Skin epidermis (tissue), 12 donors: ENCODE data around the gene PAIP2B.
"Not testable (repeated sequence)": the region's sequence is repeated elsewhere in the genome, so short reads cannot be mapped to it uniquely, and the experiment has no call there.

Source experiments
- H3K27ac ChIP-seq, 21 experiments: fragments of 200-600 bp; sonication (generic) in 11 of 21; one replicate each; pipeline ENCODE4 v1.5.0; 2020; ENCODE audit warnings: mild to moderate bottlenecking in 3 of 21, inconsistent platforms in 2 of 21, moderate library complexity in 2 of 21
- H3K4me3 ChIP-seq, 7 experiments: fragments of 200-600 bp; sonication (generic) in 2 of 7; one replicate each; pipeline ENCODE4 v1.5.0; 2020; ENCODE audit warnings: inconsistent platforms in 2 of 7, mild to moderate bottlenecking in 2 of 7, moderate library complexity in 1 of 7

PAIP2B gene

DNA sequence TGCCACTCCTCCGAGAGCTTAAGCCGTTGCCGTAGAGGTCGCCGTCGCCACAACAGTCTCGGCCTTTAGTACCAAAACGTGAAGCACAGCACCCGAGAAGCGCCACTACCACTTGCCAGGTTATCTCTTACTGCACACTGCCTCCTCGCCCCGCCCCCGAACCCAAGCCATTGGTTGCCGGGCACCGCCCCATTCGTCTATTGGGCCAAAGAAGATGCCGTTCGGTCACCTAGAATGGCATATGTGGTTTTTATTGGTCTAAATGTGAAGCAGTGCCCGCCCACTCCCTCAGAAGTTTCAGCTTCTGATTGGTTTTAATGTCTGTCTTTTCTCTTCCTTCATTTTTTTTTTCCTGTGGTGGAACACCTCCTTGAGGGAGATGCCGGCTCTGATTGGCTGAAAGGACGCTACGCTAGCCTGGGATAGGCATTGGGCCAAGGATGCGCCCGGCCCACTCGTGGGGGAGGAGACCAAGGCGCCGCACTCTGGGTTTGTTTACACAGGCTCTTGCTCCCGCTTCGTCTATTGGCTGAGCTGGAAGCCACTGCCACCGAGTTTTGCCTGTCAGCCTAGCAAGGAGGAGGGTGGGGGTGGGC, at the start of gene PAIP2B:
TSS of gene PAIP2B (minus strand) at position 139 of the 596 bp plus-strand sequence. CDS start 24,514 bp downstream, outside the sequence.
- peak within 1 kb of the TSS; percentile 56 to 95 (median 84) for H3K4me3 ChIP-seq
- peak within 1 kb of the TSS in 20 of 21 experiments; percentile 1 to 84 (median 62) for H3K27ac ChIP-seq

DNA sequence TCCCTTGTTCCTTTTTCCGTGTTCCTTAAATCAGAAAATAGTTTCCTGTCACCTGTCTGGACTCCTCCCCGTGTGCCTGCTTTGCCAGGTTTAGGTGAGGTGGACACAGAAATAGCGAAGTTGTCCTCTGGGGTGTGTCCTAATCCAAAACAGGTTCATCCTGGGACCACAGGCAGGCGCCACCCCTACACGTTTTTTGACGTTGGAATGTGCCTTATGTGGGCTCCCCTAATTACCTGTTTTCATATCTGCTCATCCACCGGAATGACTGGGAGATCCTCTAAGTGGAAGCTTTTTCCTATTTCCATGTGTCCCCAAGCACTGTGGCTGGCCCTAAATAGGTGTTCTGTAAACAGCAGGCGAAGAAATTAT, 49.0 kb upstream of the PAIP2B start:
- Histone ChIP-seq H3K27ac (no peak overlapping the region), H3K4me3 (peak overlapping the region in 6 of 7 experiments; percentile 47 to 64 (median 56))

DNA sequence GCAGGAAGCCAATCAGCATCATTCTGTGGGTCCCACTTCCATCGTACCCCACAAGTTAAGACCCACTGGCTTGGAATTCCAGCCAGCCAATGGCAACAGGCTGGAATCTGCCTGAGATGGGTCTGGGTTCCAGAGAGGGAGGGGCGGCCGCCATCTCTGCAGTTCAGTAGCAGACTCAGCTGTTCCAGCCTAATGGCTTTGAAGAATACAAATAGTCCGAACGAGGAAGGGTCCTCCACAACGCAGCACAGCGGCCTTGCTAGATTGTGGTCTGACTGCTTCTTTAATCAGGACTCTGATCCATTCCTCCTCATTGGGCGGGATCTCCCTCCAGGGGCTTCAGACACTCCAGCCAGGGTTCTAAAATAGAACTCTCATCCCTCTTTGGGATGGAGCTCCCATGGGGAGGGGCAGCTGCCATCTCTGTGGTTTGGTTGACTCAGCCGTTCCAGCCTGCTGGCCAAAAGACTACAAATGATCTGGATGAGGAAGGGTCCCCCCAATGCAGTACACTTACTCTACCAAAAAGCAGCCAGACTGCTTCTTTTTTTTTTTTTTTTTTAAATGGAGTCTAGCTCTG, 42.7 kb upstream of the PAIP2B start:
- H3K4me3 ChIP-seq = no peak overlapping the region
- no peak overlapping the region for H3K27ac ChIP-seq

DNA sequence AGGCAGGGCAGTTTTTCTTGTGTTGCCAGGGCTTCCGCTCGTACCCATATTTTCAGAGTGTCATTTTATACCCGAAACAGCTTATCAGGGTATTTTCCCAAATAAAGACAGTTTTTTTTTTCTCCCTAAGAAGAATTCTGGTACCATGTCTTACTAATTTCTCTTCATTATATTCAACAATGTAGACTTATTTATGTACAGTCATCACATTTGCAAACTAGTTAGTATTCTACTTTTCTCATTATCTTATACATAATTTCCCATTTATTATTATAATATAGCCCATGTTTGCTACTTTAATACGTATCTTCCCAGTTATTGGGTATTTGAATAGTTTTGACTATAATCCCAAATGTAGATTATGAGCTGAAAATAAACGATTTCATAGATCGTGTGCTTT, 36.5 kb upstream of the PAIP2B start:
- H3K27ac ChIP-seq = no peak overlapping the region

GRCh38 chr2:71261534-71261933, 34.6 kb upstream of the PAIP2B start:
- H3K27ac ChIP-seq = no peak overlapping the region
- H3K4me3 ChIP-seq = no peak overlapping the region

More for the DNA sequence above, 36.5 kb upstream of the PAIP2B start:
- H3K4me3 ChIP-seq = no peak overlapping the region

- H3K27ac ChIP-seq = no peak overlapping the region
- no peak overlapping the region for H3K4me3 ChIP-seq
Observed at GRCh38 chr2:71256421-71256820, 29.5 kb upstream of the PAIP2B start.

DNA sequence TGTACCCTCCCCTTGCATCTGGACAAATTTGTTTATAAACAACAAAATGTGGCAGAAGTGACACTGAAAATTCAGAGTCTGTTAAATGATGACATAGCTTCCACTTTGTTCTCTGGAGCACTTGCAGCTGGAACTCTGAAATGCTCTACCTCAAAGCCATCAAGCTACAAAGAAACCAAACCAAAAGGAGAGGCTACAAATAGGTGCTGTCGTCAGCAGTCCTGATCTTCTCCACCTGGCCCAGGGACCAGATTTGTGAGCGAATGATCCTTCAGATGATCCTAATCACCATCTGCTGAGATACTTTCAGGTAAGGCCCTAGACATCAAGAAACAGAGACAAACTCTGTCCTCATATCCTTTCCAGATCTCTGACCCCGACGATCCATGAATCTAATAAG, 27.9 kb upstream of the PAIP2B start:
- H3K4me3 ChIP-seq = no peak overlapping the region
- no peak overlapping the region for H3K27ac ChIP-seq

DNA sequence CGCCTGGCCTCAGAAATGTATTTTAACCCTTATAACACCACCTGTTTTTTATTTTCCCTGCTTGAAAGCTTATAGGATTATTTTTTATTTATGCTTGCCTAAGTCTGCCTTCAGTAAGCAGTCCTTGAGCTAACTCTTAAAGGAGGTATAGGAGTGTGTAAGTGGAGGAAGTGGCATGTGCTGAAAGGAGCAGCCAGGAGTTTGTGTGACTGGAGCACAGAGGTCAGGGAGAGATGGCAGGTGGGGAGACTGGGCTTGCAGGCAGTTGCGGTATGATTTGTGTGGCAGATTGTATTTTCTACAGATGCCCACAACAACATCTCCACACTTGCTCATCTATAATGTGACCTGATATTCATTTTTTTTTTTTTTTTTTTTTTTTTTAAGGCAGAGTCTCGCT, 27.2 kb upstream of the PAIP2B start:
- Histone ChIP-seq H3K27ac (no peak overlapping the region), H3K4me3 (no peak overlapping the region)

GRCh38 chr2:71253476-71253875, 26.6 kb upstream of the PAIP2B start:
- Histone ChIP-seq H3K27ac (no peak overlapping the region), H3K4me3 (no peak overlapping the region)

- H3K27ac ChIP-seq = no peak overlapping the region
- no peak overlapping the region for H3K4me3 ChIP-seq
Observed at GRCh38 chr2:71252862-71253261, 26.0 kb upstream of the PAIP2B start.

DNA sequence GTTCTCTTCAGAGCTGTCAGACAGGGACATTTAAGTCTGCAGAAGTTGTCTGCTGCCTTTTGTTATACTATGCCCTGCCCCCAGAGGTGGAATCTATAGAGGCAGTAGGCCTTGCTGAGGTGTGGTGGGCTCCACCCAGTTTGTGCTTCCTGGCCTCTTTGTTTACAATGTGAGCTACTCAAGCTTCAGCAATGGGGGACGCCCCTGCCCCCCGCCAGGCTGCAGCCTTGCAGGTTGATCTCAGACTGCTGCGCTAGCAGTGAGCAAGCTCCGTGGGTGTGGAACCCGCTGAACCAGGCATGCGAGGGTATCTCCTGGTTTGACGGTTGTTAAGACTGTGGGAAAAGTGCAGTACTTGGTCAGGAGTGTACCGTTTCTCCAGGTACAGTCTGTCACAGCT, 24.0 kb upstream of the PAIP2B start:
- Histone ChIP-seq H3K4me3 (no peak overlapping the region), H3K27ac (no peak overlapping the region)

- H3K4me3 ChIP-seq = no peak overlapping the region
Observed at GRCh38 chr2:71244302-71244660, 17.4 kb upstream of the PAIP2B start.

DNA sequence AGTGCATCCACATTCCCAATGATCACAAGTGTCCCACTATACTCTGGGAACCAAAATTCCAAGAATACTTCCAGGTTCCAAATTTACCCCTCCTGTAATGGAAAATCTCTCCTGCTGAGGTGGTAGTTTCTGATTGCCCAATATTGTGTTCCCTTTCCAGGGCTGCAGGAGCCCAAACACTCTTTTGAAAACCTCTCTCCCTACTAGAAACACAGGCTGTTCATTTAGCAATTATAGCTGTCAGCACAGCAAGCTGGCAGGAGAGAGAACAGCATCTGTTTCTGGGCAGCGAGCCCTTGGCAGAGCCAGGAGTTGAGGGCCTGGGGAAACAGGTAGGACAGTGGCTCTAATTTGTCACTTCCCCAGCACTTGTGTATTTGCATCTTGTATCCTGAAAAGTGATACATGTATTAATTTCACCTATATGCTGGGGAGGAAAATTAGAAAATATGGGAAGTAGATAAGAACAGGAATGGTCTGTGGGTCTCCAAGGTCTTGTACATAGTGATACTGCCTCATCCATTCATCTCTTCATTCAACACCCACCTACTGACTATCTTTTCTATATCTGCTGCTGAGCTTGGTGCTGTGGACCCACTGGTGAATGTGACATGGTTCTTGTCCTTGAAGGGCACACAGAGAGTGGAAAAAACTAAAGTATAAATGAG, 16.9 kb upstream of the PAIP2B start:
- no peak overlapping the region for H3K27ac ChIP-seq

More at GRCh38 chr2:71244302-71244660, 17.4 kb upstream of the PAIP2B start:
- no peak overlapping the region for H3K27ac ChIP-seq

DNA sequence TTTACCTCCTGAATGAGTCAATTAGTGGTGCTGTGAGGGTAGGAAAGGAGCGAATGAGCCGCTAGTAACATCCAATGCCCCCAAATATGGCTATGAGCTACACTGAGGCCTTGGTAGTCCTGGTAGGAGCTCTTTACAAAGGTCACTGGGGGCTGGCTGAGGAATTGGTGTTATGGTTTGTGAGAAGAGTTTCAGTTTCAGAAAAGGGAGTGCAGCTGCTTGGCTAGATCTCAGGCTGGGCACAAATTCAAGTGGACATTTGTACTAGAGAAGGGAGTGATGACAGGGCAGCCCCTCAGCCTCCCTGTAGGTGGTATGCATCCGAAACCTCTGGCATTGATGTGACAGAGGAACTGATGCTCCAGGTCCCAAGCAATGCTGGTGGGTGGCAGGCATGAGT, 13.9 kb upstream of the PAIP2B start:
- Histone ChIP-seq H3K4me3 (no peak overlapping the region), H3K27ac (no peak overlapping the region)

More for the DNA sequence above, 16.9 kb upstream of the PAIP2B start:
- no peak overlapping the region for H3K4me3 ChIP-seq

GRCh38 chr2:71238089-71238488, 11.2 kb upstream of the PAIP2B start:
- Histone ChIP-seq H3K4me3 (no peak overlapping the region), H3K27ac (no peak overlapping the region)

DNA sequence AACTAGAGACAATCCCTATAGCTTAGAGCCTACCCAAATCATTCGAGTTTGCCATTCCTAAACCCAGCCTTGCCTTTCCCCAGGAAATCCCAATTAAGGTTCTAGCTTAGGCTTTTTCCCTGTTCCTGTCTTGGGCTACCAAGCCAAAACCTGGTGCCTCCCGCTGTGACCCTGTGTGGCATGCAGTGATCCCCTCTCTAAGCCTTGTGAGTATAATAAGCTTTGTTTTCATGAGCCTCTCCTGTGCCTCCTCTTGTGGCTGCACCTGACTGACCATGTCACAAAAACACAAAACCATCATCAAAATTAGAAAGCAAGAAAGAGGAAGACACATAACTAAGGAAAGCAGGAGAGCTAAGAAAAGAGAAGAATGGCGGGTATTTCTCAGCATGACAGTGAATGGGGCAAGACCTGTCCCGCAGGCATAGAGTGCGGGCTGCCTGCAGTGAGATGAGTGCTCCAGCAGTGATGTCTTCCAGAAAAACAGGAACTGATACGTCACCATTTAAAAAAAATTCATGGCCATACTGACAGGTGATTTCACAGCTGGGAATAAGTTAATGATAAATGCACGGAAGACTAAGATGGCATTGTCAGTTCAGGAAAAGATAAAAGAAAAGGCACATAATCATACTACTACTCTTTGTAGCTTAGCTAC, 9.2 kb upstream of the PAIP2B start:
- no peak overlapping the region for H3K27ac ChIP-seq
- no peak overlapping the region for H3K4me3 ChIP-seq

DNA sequence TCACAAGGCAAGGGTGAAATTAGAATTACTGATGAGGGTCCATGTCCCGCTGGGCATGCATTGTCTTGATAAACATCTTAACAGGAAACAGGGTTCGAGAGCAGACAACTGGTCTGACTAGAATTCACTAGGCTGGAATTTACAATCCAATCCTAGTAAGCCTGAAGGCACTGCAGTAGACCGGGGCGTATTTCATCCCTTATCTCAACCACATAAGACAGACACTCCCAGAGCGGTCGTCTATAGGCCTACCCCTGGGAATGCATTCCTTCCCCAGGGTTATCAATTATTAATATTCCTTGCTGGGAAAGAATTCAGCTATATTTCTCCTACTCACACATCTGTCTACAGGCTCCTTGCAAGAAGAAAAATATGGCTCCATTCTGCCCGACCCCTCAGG, 6.2 kb upstream of the PAIP2B start:
- not testable (repeated sequence) for H3K4me3 ChIP-seq, H3K27ac ChIP-seq

DNA sequence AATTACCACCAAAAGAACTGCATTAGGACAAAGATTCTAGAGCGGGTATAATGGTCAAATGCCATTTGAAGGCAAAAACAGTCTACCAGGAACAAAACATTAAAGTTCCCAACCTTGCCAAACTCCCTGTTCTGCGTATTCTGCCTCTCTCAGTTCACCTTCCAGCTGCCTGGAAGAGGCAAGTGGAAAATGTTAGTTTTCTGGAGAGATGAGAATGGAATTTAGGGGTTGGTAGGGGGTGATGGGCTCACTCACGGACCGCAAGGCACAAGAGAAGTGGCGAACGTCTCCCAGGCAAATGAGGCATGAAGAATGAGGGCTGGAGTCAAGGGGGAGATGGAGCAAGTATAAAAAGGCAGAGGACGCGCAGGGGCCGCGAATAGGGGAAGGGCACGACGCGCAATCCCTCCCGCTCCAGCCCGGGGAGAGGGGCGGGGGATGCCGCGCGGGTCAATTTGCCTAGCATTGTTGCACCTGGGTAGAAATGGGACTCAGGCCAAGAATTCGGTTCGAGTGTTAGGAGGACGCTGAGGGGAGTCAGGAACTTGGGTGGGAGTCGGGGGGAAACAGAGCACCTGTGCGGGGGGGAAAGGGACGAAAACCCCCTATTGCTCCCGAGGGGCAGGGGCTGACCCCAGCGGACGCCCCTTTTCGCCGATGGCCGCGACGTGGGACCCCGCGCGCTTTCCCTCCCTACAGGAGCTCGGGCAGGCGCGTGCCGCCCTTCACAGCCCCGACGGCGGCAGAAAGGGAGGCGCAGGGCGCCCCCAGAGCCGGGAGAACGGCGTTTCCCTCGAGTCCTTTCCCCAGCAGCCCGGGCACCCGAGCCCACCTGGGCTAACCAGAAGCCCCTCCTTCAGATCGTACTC, 573 bp downstream of the PAIP2B start:
- H3K4me3 ChIP-seq = peak overlapping the region; percentile 56 to 95 (median 84)
- H3K27ac ChIP-seq = peak overlapping the region in 20 of 21 experiments; percentile 1 to 84 (median 62)

- H3K4me3 ChIP-seq = no peak overlapping the region
- H3K27ac ChIP-seq = no peak overlapping the region
Observed at GRCh38 chr2:71224935-71225334, 2.0 kb downstream of the PAIP2B start.

DNA sequence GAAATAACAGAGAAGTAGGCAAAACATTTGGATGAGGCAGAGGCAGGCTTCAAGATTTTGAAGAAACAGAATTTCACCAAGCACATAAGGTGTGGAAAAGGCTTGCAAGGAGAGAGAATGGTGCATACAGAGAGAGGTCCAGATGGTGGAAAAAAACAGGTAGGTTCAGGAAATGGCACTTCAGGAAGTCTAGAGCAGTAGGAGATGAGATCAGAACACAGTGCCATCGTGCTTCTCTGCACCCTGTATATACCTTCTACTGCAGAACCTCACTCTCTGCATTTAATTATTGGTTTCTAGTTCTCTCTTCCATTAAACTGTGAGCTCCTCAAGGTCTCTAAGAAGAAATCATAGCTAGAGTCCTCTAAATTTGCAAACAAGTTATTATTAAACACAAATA, 2.4 kb downstream of the PAIP2B start:
- H3K4me3 ChIP-seq = no peak overlapping the region
- no peak overlapping the region for H3K27ac ChIP-seq
